Upper lobe of left lung (tissue), 4 donors: ENCODE data around the gene FAM237B.

Source experiments
- EP300 ChIP-seq, 4 donors: sonication (generic); formaldehyde crosslinking; IDR thresholded peaks; one replicate each; pipeline ENCODE4 v1.5.1; 2017; ENCODE audit warnings: antibody characterized with exemption in 4 of 4, control low read depth in 2 of 4
- POLR2A ChIP-seq, 4 donors: fragments of 450-650 bp; IDR thresholded peaks; one replicate each; pipeline ENCODE4 v1.5.1; 2016 to 2017; ENCODE audit warnings: antibody characterized with exemption in 4 of 4, mild to moderate bottlenecking in 2 of 4
- POLR2AphosphoS5 ChIP-seq, 2 donors: sonication (generic); formaldehyde crosslinking; IDR thresholded peaks; one replicate each; pipeline ENCODE4 v1.5.1; 2017; ENCODE audit warnings: antibody characterized with exemption in 2 of 2
- TF ChIP-seq, protein P1 (sequence below), 6 experiments: fragments of 450-650 bp in 4 of 6; fragments of 200-600 bp in 2 of 6; sonication (generic) in 2 of 6; IDR thresholded peaks; one replicate each; pipeline ENCODE4 v1.5.1; 2016 to 2019; ENCODE audit warnings: antibody characterized with exemption in 6 of 6

DNA sequence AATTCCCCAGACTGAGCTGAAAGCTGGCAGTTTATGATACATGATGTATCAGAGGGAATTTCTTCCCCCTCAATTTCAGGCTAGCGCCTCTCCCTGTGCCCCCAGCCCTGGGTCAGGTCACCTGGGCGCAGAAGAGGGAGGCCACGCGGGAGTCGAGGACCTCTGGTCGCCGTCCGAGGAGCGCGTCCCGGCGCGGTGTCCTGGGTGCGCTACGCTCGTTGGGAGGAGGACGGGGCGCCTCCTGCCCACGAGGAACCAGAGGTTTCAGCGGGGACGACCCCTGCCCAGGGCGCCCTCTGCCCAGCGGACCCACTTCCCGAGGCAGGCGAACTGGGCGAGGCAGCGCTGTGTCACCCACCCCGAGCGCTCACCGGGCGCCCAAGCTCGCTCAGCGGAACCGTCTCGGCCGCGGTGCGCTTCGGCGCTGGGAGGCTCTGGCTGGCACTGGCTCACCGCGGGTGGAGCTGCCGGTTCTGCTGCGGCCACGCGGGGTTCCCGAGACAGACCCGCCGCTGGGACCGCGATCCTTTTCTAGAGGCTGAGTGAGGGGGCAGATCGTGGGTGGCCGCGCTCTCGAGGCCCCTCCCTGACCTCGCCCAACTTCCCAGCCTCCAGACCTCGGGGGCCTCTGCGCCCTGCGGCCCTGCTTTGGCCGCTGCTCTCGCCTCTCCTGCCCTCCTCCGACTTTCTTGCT, at the start of gene FAM237B:
- TF ChIP-seq, protein P1, sequence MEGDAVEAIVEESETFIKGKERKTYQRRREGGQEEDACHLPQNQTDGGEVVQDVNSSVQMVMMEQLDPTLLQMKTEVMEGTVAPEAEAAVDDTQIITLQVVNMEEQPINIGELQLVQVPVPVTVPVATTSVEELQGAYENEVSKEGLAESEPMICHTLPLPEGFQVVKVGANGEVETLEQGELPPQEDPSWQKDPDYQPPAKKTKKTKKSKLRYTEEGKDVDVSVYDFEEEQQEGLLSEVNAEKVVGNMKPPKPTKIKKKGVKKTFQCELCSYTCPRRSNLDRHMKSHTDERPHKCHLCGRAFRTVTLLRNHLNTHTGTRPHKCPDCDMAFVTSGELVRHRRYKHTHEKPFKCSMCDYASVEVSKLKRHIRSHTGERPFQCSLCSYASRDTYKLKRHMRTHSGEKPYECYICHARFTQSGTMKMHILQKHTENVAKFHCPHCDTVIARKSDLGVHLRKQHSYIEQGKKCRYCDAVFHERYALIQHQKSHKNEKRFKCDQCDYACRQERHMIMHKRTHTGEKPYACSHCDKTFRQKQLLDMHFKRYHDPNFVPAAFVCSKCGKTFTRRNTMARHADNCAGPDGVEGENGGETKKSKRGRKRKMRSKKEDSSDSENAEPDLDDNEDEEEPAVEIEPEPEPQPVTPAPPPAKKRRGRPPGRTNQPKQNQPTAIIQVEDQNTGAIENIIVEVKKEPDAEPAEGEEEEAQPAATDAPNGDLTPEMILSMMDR (IDR thresholded peaks at IDR 0.05): no peak
- TF ChIP-seq POLR2A (IDR thresholded peaks at IDR 0.05) (no peak), POLR2AphosphoS5 (IDR thresholded peaks at IDR 0.05) (no peak), EP300 (IDR thresholded peaks at IDR 0.05) (no peak)
